Breast epithelium (tissue), 3 donors: ENCODE data around the gene RUVBL2.

Experiments used
- CTCF ChIP-seq, 3 donors: fragments of 450-650 bp; IDR thresholded peaks; one replicate each; pipeline ENCODE4 v1.5.1; 2016 to 2017; ENCODE audit warnings: antibody characterized with exemption in 3 of 3, mild to moderate bottlenecking in 3 of 3, moderate library complexity in 3 of 3
- POLR2A ChIP-seq: fragments of 450-650 bp; IDR thresholded peaks from one replicate; pipeline ENCODE4 v1.6.1; 2016; ENCODE audit warnings: antibody characterized with exemption, mild to moderate bottlenecking, moderate library complexity

GRCh38 chr19:48964205-48965039 is 29.3 kb upstream of the RUVBL2 start:
- TF ChIP-seq CTCF (IDR thresholded peaks at IDR 0.05), result no peak
- no peak for TF ChIP-seq POLR2A
